K562 (cell line): ENCODE measurements around the gene TAOK2. TPM values are rescaled to one million over a fixed set of nuclear protein-coding genes. Genes with fewer than 3 reads are reported as not detected.
A peak's percentile ranks its signal among the peaks of the same experiment; 100 is the strongest.

ENCODE experiments used
- ATAC-seq: fragments of 200-7000 bp; cut with Tn5 transposase; 3 replicates; pipeline ENCODE4 v1.9.1; 2020; ENCODE audit warnings: moderate library complexity
- BruUV-seq: library from RNA; stranded (reverse); fragments of 400-500 nt; replicated peaks from 2 replicates; lab custom pipeline; 2021; lab: Mats Ljungman, UMichigan
- CTCF ChIA-PET: fragments of 300-600 bp; formaldehyde crosslinking; extraction: SDS; loops from one replicate; lab custom pipeline; 2021; ENCODE audit warnings: low intra/inter-chr PET ratio; lab: Yijun Ruan, JAX
- POLR2A ChIA-PET: fragments of 300-600, 350-650 bp; sonication (Branson Sonifier 250); formaldehyde crosslinking; extraction: SDS; loops from one replicate; lab custom pipeline; 2021; ENCODE audit warnings: antibody characterized with exemption, inconsistent platforms; lab: Yijun Ruan, JAX
- DNase-seq, 4 experiments: peaks; one replicate each; pipeline versions ENCODE4 v3.0.0 to v3.0.0-alpha.2; 2011 to 2018; ENCODE audit warnings: low spot score in 3 of 4, mixed read lengths in 3 of 4; ENCODE audit errors: extremely low read depth in 1 of 4
- FAIRE-seq: peaks from 2 replicates; lab custom pipeline; 2011; peaks lifted over from hg19 to GRCh38; lab: Jason Lieb, UNC
- H2AFZ ChIP-seq: 2 replicates; pipeline ENCODE4 v1.6.0; 2011; ENCODE audit warnings: low read depth, low read length, control low read depth, inconsistent platforms
- H3K27ac ChIP-seq: fragments of 200-600 bp; 3 replicates; pipeline ENCODE4 v1.8.0; 2011; ENCODE audit warnings: low read depth, mild to moderate bottlenecking, control low read depth, inconsistent platforms, low read length, moderate library complexity, mixed read lengths; ENCODE audit errors: extremely low read depth
- H3K27me3 ChIP-seq, 2 experiments: fragments of 300-600 bp in 1 of 2; 2 replicates in 1 of 2; 3 replicates in 1 of 2; pipeline versions ENCODE4 v1.6.0 to v1.8.0; 2011; ENCODE audit warnings: inconsistent platforms in 2 of 2, low read length in 2 of 2, mild to moderate bottlenecking in 1 of 2, mixed read lengths in 1 of 2, moderate library complexity in 1 of 2; ENCODE audit not compliant: control insufficient read depth in 2 of 2, insufficient read depth in 2 of 2
- H3K36me3 ChIP-seq: fragments of 300-600 bp; 3 replicates; pipeline ENCODE4 v1.8.0; 2011; ENCODE audit warnings: mild to moderate bottlenecking, low read length, inconsistent platforms; ENCODE audit not compliant: control insufficient read depth, insufficient read depth
- H3K4me1 ChIP-seq, 2 experiments: fragments of 200-600 bp in 1 of 2; replicated peaks in 1 of 2; 2 replicates in 1 of 2; 3 replicates in 1 of 2; pipeline versions ENCODE4 v1.5.1 to v1.8.0; 2011; ENCODE audit warnings: inconsistent platforms in 2 of 2, low read length in 2 of 2, mild to moderate bottlenecking in 1 of 2, mixed read lengths in 1 of 2, moderate library complexity in 1 of 2; ENCODE audit not compliant: control insufficient read depth in 2 of 2, insufficient read depth in 2 of 2
- H3K4me2 ChIP-seq: 2 replicates; pipeline ENCODE4 v1.6.1; 2011; ENCODE audit warnings: low read length, control low read depth, inconsistent platforms, mixed read lengths; ENCODE audit not compliant: insufficient read depth
- H3K4me3 ChIP-seq: fragments of 200-600 bp; sonication (generic), shearing (Covaris generic); 2 replicates; pipeline ENCODE4 v1.5.1; 2016; ENCODE audit warnings: control low read depth, inconsistent platforms
- H3K79me2 ChIP-seq: fragments of 200-600 bp; 3 replicates; pipeline ENCODE4 v1.8.0; 2011; ENCODE audit warnings: low read length, inconsistent platforms; ENCODE audit not compliant: control insufficient read depth, insufficient read depth
- H3K9ac ChIP-seq, 2 experiments: 2 replicates each; pipeline versions ENCODE4 v1.6.0 to v1.6.1; 2011; ENCODE audit warnings: low read depth in 2 of 2, low read length in 2 of 2, control low read depth in 1 of 2, inconsistent platforms in 1 of 2, mild to moderate bottlenecking in 1 of 2, mixed read lengths in 1 of 2; ENCODE audit not compliant: insufficient read depth in 1 of 2
- H3K9me1 ChIP-seq: one replicate; pipeline ENCODE4 v1.6.0; 2011; ENCODE audit warnings: inconsistent platforms, mild to moderate bottlenecking, low read length, moderate library complexity; ENCODE audit not compliant: control insufficient read depth, insufficient read depth
- H3K9me3 ChIP-seq: replicated peaks from 2 replicates; pipeline ENCODE4 v1.5.1; 2011; ENCODE audit warnings: low read depth, low read length, inconsistent platforms; ENCODE audit not compliant: control insufficient read depth, insufficient read depth
- H4K20me1 ChIP-seq: replicated peaks from 2 replicates; pipeline ENCODE4 v1.6.1; 2011; ENCODE audit warnings: low read length, inconsistent platforms, mixed read lengths; ENCODE audit not compliant: control insufficient read depth, insufficient read depth
- CHAMP1 ChIP-seq: fragments of 450-650 bp; IDR thresholded peaks from 2 replicates; pipeline ENCODE4 v1.6.1; 2016; ENCODE audit warnings: mild to moderate bottlenecking
- E2F6 ChIP-seq, 2 experiments: IDR thresholded peaks; 2 replicates each; pipeline ENCODE4 v1.6.1; 2011; ENCODE audit warnings: borderline replicate concordance in 1 of 2, control low read depth in 1 of 2, low read depth in 1 of 2, low read length in 1 of 2, mild to moderate bottlenecking in 1 of 2, mixed read lengths in 1 of 2, moderate library complexity in 1 of 2; ENCODE audit not compliant: insufficient read depth in 1 of 2, insufficient read length in 1 of 2, poor library complexity in 1 of 2, severe bottlenecking in 1 of 2; ENCODE audit errors: extremely low read depth in 1 of 2
- EGR1 ChIP-seq: fragments of 450-650 bp; conservative IDR thresholded peaks from 2 replicates; pipeline ENCODE4 v1.6.1; 2017; ENCODE audit warnings: mild to moderate bottlenecking
- ESRRA ChIP-seq: fragments of 450-650 bp; IDR thresholded peaks from 2 replicates; pipeline ENCODE4 v1.6.1; 2014; ENCODE audit warnings: low read depth, mild to moderate bottlenecking, moderate library complexity, borderline replicate concordance
- FOXP1 ChIP-seq: sonication (generic); formaldehyde crosslinking; IDR thresholded peaks from 2 replicates; pipeline ENCODE4 v1.8.0; 2022; ENCODE audit warnings: mild to moderate bottlenecking, missing genetic modification reagents
- FUS ChIP-seq: fragments of 200-400 bp; formaldehyde crosslinking; optimal IDR thresholded peaks from 2 replicates; pipeline ENCODE3; 2017; ENCODE audit warnings: low read depth, low read length
- KAT2B ChIP-seq: IDR thresholded peaks from one replicate; pipeline ENCODE4 v1.6.1; 2012; ENCODE audit warnings: low read depth, mild to moderate bottlenecking, control low read depth, inconsistent platforms, low read length, moderate library complexity
- MXI1 ChIP-seq: IDR thresholded peaks from 2 replicates; pipeline ENCODE4 v1.6.1; 2011; ENCODE audit warnings: low read depth, mild to moderate bottlenecking, improper control_type of control experiment, low read length
- PHB2 ChIP-seq: fragments of 450-650 bp; IDR thresholded peaks from 2 replicates; pipeline ENCODE4 v1.6.1; 2017; ENCODE audit warnings: low read depth
- PHF8 ChIP-seq: fragments of 200-600 bp; sonication (generic); IDR thresholded peaks from 2 replicates; pipeline ENCODE4 v1.6.1; 2012; ENCODE audit warnings: mixed run types, mild to moderate bottlenecking, inconsistent platforms, low read length, moderate library complexity, borderline replicate concordance
- PHTF2 ChIP-seq: fragments of 250-450 bp; sonication (Bioruptor Pico); IDR thresholded peaks from 2 replicates; pipeline ENCODE4 v1.5.0; 2021; ENCODE audit warnings: mild to moderate bottlenecking
- SAFB ChIP-seq: fragments of 200-400 bp; formaldehyde crosslinking; IDR thresholded peaks from 2 replicates; pipeline ENCODE4 v1.6.1; 2017; ENCODE audit warnings: low read depth, low read length, borderline replicate concordance
- TCF7L2 ChIP-seq: fragments of 150-350 bp; IDR thresholded peaks from 2 replicates; pipeline ENCODE4 v1.6.1; 2016; ENCODE audit warnings: low read depth, mild to moderate bottlenecking, low read length, moderate library complexity
- ZBTB7A ChIP-seq: IDR thresholded peaks from 2 replicates; pipeline ENCODE4 v1.6.1; 2011; ENCODE audit warnings: low read depth, mild to moderate bottlenecking, low read length, moderate library complexity, borderline replicate concordance; ENCODE audit not compliant: control insufficient read depth
- WGBS: fragments of 100-300 bp; shearing (Covaris generic); methylation state at CpG from one replicate; pipeline ENCODE4 v1.1.6; 2016; ENCODE audit warnings: low coverage, mixed read lengths; ENCODE audit not compliant: insufficient coverage; ENCODE audit errors: missing lambda C conversion rate; 5-methylcytosine and 5-hydroxymethylcytosine counted together
- in situ Hi-C: fragments of 300-500 bp; cut with MboI; formaldehyde crosslinking; loops from 4 replicates; pipeline ENCODE4 v1.15.0; 2018; ENCODE audit warnings: inconsistent platforms, mixed read lengths
- intact Hi-C: fragments of 100-400 bp; cut with micrococcal nuclease; formaldehyde crosslinking; loops from 2 replicates; pipeline ENCODE4 v1.14.2; 2022
- polyA plus RNA-seq, 8 experiments: library from polyadenylated mRNA; depleted of rRNA in 4 of 8; stranded (reverse) in 5 of 8; unstranded in 3 of 8; fragments of >200 nt; fragmentation: Nextera tagmentation in 2 of 8; fragmentation: Illumina TruSeq in 1 of 8; extraction: Ambion mirVana in 2 of 8; extraction: Trizol in 1 of 8; gene quantifications; 2 replicates each; pipeline versions ENCODE4 v1.2.1 to v1.2.3, GENCODE V29; 2011 to 2014; ENCODE audit warnings: inconsistent platforms in 1 of 8, missing spikeins in 1 of 8
- total RNA-seq, 7 experiments: library from RNA; depleted of rRNA in 6 of 7; stranded (reverse); fragments of >200 nt in 6 of 7; fragmentation: Illumina TruSeq in 2 of 7; extraction: Trizol in 2 of 7; gene quantifications; 2 replicates each; pipeline versions ENCODE4 v1.2.1 to v1.2.3, GENCODE V29; 2011 to 2021; ENCODE audit warnings: low replicate concordance in 1 of 7

Gene TAOK2
- total and polyA plus RNA-seq, 9 of the 15 experiments (the other 6 are each of a cell fraction or from before 2014, with no cell fraction given): 0.10 to 41.8 (median 13.7) TPM

GRCh38 chr16:30009990-30010843, 36.5 kb downstream of the TAOK2 start (continued):
- TF ChIP-seq TCF7L2 (no peak), PHF8 (no peak), PHTF2 (CRISPR knock-in tag) (no peak), PHB2 (no peak), KAT2B (no peak), ESRRA (no peak), MXI1 (no peak), EGR1 (peak; percentile 60)
- TF ChIP-seq, all 486 proteins: peak for 4

GRCh38 chr16:30010844-30011713, 37.4 kb downstream of the TAOK2 start, which contains the start of gene DOC2A:
TSS of gene DOC2A (minus strand) at chr16:30011027. CDS start at chr16:30010222, 805 bp downstream.
- Histone ChIP-seq H3K4me1 (peaks cover 0 to 50% of the 10 kb centered on the region in 2 experiments; a peak in 2 of 5 replicates), H3K4me2 (peak within 1 kb of the TSS; percentile 32; the same call in 1 of the 2 replicates), H2AFZ (peak within 1 kb of the TSS; percentile 51; the same call in 1 of the 2 replicates), H3K4me3 (peak within 1 kb of the TSS; percentile 27), H3K79me2 (no peaks in the 10 kb centered on the region), H3K27me3 (peaks cover 0 to 9% of the 10 kb centered on the region in 2 experiments; a peak in 3 of 5 replicates), H3K9ac (peak within 1 kb of the TSS in 1 of 2 experiments; percentile 82; a peak in 2 of 4 replicates), H3K9me1 (no peaks in the 10 kb centered on the region), H4K20me1 (no peaks in the 10 kb centered on the region; the same call in 1 of the 2 replicates), H3K9me3 (no peaks in the 10 kb centered on the region), H3K36me3 (no peaks in the 10 kb centered on the region), H3K27ac (no peak within 1 kb of the TSS)
- ChIA-PET CTCF (no interaction called here), POLR2A (no interaction called here)
- in situ Hi-C loops (no loop called here), intact Hi-C loops (no loop called here)
- no peak for FAIRE-seq
- DNase-seq: peak in 2 of 4 experiments; percentile 68 to 74
- BruUV-seq: no TSS peak
- peak; percentile 70 for ATAC-seq
- WGBS: 3% methylated on average over 39 of the region's 99 CpGs
- TF ChIP-seq CHAMP1: no peak
- TF ChIP-seq FUS: no peak
- no peak for TF ChIP-seq MXI1
- TF ChIP-seq EGR1: 0 out of 2 replicates have a peak, but pooled peaks have one; percentile 5
- TF ChIP-seq SAFB: 0 out of 2 replicates have a peak, but pooled peaks have one; percentile 13
- TF ChIP-seq FOXP1: no peak
- peak; percentile 49 to 63 for TF ChIP-seq E2F6 (IDR thresholded peaks at IDR 0.05; ENCODE audit: borderline replicate concordance in 1 of 2, extremely low read depth in 1 of 2, insufficient read depth in 1 of 2, insufficient read length in 1 of 2, low read depth in 1 of 2, low read length in 1 of 2, poor library complexity in 1 of 2, severe bottlenecking in 1 of 2)
- peak; percentile 40; the same call in 1 of the 2 replicates for TF ChIP-seq ZBTB7A
